AG10803 (cell line): ENCODE results near the gene SSH3.

Experiments used
- DNase-seq: peaks from one replicate; pipeline ENCODE4 v3.0.0; 2010; ENCODE audit warnings: low read depth
- H3K4me3 ChIP-seq: 2 replicates; pipeline ENCODE4 v1.5.1; 2011; ENCODE audit warnings: mild to moderate bottlenecking, low read length, control low read depth
- CTCF ChIP-seq: conservative IDR thresholded peaks from 2 replicates; pipeline ENCODE4 v1.5.1; 2011; ENCODE audit warnings: mild to moderate bottlenecking, low read length, control low read depth, inconsistent platforms

Gene SSH3

GRCh38 chr11:67312187-67313021 is 9.1 kb downstream of the SSH3 start:
- TF ChIP-seq CTCF = no peak
- no peak overlapping the region for H3K4me3 ChIP-seq
- DNase-seq = no peak

GRCh38 chr11:67313125-67313890 is 10.0 kb downstream of the SSH3 start:
- DNase-seq = no peak
- no peak overlapping the region for H3K4me3 ChIP-seq

GRCh38 chr11:67314218-67314617 is 10.9 kb downstream of the SSH3 start:
- TF ChIP-seq CTCF = no peak
- H3K4me3 ChIP-seq = no peak overlapping the region
- no peak for DNase-seq

More at GRCh38 chr11:67313125-67313890, 10.0 kb downstream of the SSH3 start:
- no peak for TF ChIP-seq CTCF

GRCh38 chr11:67315325-67315909 is 12.1 kb downstream of the SSH3 start:
- no peak for DNase-seq

GRCh38 chr11:67316882-67317204 is 13.5 kb downstream of the SSH3 start:
- TF ChIP-seq CTCF = no peak
- peak overlapping the region; percentile 95 for H3K4me3 ChIP-seq
- DNase-seq = no peak

More at GRCh38 chr11:67315325-67315909, 12.1 kb downstream of the SSH3 start:
- no peak overlapping the region for H3K4me3 ChIP-seq
- no peak for TF ChIP-seq CTCF

GRCh38 chr11:67317205-67317887 is 14.0 kb downstream of the SSH3 start:
- peak; percentile 84 for DNase-seq
- TF ChIP-seq CTCF = peak; percentile 76

More at GRCh38 chr11:67317205-67317887, 14.0 kb downstream of the SSH3 start:
- H3K4me3 ChIP-seq = peak overlapping the region; percentile 95
